ENCODE measurements around the gene C3orf38.
"Not testable (repeated sequence)": the region's sequence is repeated elsewhere in the genome, so short reads cannot be mapped to it uniquely, and the experiment has no call there.

The C3orf38 gene

DNA sequence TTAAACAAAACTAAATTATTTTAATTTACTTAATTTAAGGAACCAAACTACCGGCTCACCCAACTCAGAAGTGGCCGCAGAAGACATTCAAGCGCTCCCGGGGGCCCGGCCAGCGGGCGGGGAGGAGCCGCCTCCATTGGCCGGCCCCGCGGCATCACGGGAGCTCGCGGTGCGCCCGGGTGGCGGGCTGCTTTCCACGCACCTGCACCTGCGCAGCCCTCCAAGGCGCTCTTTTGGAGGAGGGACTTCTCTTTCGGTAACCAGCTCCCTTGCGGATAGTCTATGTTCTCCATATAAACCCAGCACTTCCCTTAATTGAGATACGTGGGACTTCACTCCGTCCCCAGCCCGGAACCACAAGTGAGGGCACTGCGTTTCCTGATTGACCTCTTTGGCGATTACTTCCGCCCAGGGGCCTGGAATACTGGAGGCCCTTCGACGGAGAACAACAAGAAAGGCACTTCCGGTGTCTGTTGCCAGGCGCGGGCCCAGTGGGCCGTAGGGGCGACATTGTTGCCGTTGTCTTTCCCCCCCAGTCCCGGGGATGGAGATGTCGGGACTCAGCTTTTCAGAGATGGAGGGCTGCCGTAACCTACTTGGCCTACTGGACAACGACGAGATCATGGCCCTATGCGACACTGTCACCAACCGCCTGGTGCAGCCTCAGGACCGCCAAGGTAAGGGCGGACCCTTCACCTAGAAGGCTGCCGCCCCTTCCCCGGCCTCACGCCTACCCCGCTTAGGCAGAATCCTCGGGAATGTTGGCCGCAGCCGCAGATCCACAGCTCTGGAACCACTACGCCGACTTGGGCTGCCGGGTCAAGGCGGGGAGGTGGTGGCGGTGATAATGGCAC lies at the start of gene C3orf38:
TSS of gene C3orf38 (plus strand) at position 451 of the 854 bp plus-strand sequence. CDS start at position 545, 94 bp downstream.
- peak; percentile 29 to 69 for DNase-seq (ENCODE audit: extremely low read depth in 1 of 2, low read depth in 1 of 2)

DNA sequence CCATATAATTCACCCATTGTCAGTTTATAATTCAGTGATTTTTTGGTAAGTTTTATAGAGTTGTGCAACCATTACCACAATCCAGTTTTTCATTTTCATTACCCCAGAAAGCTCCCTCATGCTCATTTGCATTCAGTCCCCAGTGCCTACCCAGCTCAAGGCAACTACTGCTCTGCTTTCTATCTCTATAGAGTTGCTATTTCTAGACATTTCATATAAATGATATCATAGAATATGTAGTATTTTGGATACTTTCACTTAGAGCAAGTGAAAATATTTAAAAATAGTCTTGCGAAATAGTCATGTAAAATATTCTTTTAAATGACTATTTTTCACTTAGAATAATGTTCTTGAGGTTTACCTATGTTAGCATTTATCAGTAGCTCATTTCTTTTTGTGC lies 48.6 kb upstream of the C3orf38 start:
- DNase-seq (ENCODE audit: extremely low read depth in 1 of 2, low read depth in 1 of 2): no peak

DNA sequence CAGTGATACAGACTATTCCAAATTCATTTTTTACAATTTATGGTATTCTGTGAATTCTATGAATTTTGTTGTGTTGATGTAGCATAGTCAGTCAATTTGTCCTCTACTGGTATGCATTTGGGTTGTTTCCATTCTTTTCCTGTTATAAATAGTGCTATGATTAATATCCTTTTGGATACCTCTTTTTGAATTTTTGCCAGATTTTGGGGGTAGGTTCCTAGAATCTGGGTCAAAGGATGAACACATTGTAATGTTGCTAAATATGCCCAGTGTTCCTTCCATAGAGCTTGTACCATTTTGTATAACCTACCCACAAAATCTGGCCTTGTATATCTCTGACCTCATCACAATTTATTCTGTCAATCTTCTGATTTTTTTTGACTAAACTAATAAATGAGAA lies 44.4 kb upstream of the C3orf38 start:
- no peak for DNase-seq (ENCODE audit: extremely low read depth in 1 of 2, low read depth in 1 of 2)

DNA sequence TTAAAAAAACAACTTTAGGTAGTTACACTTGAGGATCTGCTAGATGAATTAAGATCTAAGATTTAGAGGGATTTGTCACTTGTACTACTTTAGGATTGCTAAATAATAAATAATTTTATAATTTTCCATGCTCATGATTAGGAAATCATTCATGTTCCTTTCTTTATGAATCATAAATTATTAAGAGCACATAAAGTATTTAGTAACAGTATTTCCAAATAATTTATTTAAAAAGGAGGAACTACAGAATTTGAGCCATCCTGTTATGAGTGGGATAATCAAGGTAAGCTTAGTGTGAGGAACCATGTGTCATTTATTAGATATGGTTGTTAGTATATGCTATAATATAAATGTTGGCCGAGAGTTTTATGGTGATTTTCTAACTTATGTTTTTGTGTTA lies 37.5 kb upstream of the C3orf38 start:
- DNase-seq (ENCODE audit: extremely low read depth in 1 of 2, low read depth in 1 of 2): no peak

DNA sequence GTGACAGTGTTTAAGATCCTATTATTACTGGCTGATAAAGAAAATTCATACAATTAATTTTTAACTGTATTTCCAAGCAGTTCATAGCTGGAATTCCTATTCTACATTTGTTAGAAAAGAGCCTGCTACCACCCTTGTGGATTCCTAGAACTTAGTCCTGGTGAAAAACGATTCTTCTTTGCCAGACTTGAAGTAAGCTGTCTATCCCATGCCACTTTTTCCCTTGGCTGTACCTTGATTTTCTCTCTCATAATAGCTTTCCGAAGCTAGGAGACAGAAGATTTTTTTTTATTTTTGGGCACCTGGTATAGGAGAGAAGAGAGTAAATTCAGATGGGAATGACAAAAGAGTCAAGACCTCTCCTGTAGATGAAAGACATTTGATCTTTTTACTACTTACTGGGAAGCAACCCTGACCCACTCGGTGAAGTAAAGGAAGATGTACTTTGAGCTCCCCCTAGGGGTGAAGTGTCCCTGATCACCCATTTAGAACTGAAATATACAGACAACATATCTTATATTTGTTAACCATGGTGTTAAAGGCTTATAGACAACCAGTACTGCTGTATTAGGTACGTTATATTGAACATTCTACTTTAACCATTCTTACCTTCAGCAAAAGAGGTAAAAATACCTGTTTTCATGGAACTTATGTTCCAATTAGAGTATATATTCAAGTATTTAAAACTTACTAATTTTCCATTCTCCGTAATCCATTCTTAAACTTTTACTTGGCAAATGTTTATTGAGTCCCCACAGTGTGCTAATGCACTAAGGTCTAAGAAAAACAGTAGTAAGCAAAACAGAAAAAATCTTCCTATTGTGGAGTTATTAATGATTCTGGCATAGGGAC lies 36.2 kb upstream of the C3orf38 start:
- DNase-seq (ENCODE audit: extremely low read depth in 1 of 2, low read depth in 1 of 2): peak; percentile 11 to 16

DNA sequence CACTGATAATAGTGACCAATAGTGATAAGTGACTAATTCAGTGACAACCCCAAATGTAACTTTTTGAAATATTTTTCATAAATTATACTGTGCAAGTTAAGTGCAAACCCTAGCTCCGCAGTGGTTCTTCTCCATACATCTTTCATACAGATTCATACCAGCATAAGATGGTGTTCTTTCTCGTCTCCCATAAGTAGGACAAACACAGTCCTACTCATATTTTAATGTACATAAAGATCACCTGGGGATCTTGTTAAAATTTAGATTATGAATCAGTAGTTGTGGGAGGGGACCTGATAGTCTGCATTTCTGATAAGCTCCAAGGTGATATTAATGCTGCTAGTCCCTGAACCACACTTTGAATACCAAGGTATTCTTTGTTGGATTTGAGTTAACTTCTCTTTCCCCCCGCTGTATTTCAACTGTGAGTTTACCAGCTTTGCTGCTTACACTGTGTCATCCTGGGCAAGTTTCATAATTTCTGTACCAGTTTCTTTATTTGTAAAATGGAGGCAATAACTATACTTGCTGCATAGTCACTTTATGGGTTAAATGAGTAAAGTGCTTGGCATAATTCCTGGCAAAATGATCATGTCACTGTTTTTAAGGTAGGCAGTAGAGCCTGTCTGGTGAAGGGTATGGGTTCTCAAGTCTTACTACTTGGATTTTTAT lies 34.7 kb upstream of the C3orf38 start:
- no peak for DNase-seq (ENCODE audit: extremely low read depth in 1 of 2, low read depth in 1 of 2)

DNA sequence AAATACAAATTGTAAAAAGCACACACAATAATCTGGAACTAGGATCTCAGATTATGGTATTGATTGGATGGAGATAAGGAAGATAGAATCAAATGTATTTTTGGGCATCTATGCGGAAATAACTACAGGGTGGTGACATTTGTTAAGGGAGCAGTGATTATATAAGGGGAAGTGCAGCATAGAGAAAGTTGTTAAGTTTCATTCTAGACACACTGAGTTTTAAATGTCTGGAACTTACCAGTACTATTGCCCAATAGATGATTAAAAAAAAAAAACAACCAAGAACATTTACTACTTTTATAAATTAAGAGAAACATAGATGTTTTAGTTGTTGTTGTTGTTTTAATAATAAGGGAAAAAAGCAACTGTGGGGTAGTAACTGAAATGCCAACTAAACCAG lies 32.1 kb upstream of the C3orf38 start:
- no peak for DNase-seq (ENCODE audit: extremely low read depth in 1 of 2, low read depth in 1 of 2)

DNA sequence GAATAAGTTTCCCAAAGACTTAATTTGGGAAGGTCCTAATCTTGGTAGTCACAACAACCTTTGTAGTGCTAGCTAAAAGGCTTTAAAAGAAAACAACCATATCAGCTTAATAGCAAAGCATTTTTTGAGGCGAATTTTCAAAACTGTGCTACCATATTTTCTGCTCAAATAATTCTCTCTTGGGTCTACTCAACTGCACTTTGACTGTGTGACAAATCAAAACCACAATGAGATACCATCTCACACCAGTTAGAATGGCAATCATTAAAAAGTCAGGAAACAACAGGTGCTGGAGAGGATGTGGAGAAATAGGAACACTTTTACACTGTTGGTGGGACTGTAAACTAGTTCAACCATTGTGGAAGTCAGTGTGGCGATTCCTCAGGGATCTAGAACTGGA lies 31.2 kb upstream of the C3orf38 start:
- DNase-seq (ENCODE audit: extremely low read depth in 1 of 2, low read depth in 1 of 2): not testable (repeated sequence)

DNA sequence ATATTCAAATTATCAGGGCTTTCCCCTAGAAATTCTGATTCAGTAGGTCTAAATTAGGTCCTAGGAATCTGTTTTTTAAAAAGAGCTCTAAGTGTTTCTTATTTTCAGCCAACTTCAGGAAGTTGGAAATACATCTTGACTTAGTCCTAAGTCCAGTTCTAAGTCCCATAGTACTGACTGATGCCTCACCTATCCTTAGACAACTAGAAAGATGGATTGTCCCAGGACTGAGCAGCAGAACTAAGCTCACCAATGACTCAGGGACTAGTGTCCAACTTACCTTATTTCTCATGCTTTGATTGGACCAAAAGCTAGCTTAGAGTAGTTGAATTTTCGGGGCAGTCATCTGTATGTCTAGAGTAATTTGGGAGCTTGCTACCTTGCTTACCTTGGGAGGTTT lies 26.2 kb upstream of the C3orf38 start:
- DNase-seq (ENCODE audit: extremely low read depth in 1 of 2, low read depth in 1 of 2): no peak

DNA sequence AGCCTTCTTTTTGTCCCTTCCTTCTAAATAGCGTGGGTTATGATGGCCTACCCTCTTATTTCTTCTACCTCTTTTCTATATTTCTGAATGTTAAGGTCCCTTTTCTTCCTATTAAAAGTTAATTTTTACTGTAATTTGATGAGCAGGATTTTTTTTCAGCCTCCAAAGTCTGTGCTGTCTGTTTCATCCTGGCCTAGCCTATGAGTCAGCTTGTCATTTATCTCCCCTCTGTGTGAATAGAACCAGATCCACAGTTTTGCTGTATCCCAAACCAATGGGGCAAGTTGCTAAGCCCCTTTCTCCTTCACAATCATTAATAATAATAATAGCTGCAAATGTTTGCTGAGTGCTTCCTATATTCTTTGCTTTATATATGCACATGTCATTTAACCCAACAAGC lies 18.1 kb upstream of the C3orf38 start:
- DNase-seq (ENCODE audit: extremely low read depth in 1 of 2, low read depth in 1 of 2): no peak

DNA sequence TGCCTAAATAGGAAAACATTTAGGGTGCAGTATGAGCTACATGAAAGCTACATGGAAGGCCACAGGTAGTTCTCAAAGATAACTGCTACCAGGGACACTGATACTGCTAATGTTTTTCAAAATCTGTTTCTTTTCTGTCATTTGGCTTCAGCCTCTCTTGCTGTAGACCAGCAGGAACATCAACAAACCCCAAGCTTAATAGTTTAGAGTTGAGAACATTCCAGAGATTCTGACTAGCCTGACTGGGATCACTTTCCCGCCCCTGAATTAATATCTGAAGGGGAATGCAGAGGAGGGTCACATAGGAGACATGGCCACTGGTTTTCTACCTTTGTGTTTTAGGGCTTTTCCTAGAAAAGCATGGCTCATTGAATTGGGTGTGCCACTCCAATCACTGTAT lies 16.9 kb upstream of the C3orf38 start:
- no peak for DNase-seq (ENCODE audit: extremely low read depth in 1 of 2, low read depth in 1 of 2)

DNA sequence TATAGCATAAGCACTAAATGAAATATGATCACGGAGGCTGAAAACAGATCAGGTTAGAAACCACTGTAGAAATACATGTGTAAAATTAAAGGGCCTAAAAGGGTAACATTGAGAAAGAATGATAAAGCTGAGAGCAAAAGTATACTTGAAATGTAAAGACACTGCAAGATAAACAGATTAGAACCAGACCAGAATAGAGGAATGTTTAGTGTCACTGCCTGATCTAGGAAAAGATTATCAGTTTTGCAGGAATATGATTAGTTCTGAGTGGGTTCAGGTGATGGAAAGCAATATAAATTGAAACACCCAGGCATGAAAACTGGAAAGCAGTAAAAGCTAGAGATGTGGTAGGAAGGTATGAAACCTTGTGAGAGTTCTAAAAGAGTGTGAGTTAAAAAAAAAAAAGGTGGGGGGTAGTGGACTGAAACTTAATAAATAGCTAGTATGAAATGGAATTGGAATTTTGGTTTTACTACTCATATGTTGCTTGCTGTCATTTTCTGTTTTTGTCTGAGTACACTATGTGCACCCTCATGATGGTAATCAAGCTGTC lies 16.0 kb upstream of the C3orf38 start:
- no peak for DNase-seq (ENCODE audit: extremely low read depth in 1 of 2, low read depth in 1 of 2)

DNA sequence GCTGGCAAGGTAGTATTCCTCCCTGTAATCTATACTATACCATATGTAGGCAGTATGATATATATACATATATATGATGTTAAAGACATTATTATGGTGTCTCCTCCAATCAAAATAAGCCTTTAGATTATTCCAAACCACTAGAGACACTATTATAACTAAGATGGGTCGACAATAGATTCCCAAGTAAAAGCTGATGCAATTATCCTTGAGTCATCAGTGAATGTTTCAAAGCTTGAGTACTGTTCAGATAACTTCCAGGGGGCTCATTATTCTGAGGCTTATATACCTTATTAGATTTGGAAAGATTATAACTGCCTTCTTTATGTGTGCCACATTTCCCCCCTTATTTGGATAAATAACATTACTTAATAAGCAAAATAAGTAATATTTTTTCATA lies 11.9 kb upstream of the C3orf38 start:
- DNase-seq (ENCODE audit: extremely low read depth in 1 of 2, low read depth in 1 of 2): no peak

DNA sequence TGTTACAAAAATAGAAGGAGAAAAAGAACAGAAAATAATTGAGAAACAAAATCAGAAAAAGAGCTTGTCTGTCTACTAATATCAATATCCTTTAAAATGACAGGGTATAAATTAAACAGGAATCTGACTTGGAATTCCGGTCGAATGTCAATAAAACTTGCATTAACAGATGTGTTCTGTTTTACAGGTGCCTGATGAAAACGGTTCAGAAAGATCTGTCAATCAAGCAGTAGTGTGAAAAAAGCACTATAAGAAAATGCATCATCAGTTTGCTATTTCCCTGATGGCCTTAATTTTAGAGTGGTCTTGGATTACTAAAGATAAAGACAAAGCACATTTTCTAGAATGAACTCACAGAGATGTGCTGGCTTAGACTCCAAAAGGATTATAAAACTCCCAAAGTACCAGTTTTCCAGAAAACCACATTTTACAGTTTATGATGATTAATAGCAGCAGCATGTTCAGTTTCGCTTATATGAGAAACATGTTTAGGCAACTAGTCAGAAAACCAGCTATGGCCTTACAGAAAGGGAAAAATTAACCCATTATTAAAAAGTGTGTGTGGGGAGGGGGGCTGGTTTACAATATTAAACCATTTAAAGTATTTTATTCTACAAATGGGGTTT lies 8.2 kb upstream of the C3orf38 start:
- DNase-seq (ENCODE audit: extremely low read depth in 1 of 2, low read depth in 1 of 2): no peak

DNA sequence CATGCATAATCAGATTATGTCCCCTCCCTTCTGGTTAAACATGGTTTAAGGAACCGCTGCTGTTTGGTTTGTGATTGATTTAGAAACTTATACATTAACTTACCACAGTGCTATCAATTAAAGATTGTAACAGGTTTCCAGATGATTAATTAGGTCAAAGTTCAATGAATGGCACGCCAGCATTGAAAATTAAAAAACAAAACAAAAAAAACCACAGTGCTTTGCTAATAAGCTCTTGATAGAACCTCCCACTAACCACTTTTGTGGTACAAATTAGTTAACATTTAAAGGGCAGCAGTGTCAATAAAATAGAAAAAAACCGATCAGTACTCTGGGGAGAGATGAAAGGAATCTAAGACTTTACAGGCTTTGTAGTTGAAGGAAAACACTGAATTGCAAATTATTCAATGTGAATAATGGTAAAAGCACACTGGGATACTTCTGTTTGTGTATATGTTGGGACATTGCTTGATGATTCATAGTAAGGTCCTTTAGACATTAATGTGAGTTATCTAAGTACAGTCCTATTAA lies 7.6 kb upstream of the C3orf38 start:
- DNase-seq (ENCODE audit: extremely low read depth in 1 of 2, low read depth in 1 of 2): no peak

DNA sequence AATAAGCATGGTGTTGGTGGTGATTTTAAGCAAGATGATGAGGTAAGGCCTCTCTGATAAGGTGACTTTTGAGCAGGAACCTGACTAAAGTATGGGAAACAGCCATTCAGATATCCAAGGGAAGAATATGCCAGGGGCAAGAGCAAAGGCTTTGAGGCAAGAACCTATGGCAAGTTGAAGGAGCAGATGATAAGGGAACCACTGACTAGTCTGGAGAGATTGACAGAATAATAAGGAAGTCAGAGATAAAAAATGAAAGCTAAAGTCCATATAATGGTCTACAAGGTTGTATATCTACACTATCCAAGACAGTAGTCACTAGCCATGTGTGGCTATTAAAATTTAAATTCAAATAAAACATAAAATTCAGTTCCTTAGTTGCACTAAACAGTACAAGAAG lies 2.5 kb upstream of the C3orf38 start:
- DNase-seq (ENCODE audit: extremely low read depth in 1 of 2, low read depth in 1 of 2): no peak

DNA sequence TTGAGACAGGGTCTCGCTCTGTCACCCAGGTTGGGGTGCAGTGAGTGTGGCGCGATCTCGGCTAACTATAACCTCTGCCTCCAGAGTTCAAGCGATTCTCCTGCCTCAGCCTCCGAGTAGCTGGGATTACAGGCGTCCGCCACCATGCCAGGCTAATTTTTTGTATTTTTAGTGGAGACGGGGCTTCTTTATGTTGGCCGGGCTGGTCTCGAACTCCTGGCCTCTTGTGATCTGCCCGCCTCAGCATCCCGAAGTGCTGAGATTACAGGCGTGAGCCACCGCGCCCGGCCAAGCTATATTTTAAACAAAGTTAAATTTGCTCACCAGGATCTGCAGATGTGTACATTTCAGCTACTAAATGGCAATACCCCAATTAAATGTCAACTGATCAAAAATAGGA lies 1.1 kb upstream of the C3orf38 start:
- no peak for DNase-seq (ENCODE audit: extremely low read depth in 1 of 2, low read depth in 1 of 2)

DNA sequence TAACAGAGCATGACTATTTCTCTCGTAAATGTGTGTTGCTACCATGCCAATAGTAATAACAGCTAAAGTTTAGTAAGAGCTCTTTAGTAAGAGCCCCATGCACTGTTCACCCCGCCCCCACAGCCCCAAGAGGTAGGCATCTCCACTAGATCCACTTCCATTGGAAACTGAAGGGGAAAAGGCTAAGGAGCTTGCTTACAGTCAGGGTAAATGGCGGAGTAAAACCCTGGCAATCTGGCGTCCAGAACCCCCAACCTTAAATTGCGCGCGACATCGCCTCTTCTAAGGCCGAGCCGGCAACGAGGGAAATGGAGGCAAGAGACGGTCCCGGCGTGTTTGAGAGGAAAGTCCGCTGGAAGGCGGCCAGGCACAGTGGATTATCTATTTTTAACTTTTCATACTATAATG lies 654 bp upstream of the C3orf38 start:
- DNase-seq (ENCODE audit: extremely low read depth in 1 of 2, low read depth in 1 of 2): no peak

DNA sequence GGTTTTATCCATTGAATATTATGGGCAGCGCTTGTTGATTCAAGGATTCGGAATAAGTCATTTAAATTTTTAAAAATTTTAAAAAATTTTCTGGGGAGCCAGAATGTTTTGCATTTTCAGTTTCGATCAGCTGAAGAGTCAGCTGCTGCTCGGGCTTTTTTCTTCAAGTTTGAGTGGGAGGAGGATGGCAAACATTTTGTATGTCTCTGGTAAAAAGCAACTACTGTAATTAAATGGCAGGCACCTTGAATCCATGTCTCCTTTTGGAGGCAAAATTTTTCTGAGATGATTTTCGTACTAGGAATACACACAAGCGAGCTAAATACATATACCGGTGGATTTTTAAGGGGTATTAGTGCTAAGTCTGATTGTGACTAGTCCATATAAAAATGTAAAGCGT lies 612 bp downstream of the C3orf38 start:
- no peak for DNase-seq (ENCODE audit: extremely low read depth in 1 of 2, low read depth in 1 of 2)

DNA sequence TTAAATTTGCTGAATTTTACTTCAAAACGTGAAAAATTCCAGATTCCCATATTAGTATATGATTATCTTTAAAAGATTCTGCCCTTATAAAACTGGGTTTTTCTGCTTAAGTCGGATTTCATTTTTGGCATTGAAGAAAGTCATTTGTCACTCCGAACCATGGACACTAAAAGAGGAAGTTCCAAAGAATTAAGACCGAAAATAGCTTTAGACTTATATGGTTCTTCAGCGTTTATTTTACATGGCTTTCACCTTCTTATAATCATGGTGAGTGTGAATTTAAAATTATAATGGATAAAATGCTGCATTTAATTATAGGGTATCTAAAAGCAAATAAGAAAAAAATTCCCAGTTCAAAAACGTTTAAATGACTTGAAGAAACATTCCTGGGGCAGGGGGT lies 1.0 kb downstream of the C3orf38 start:
- DNase-seq (ENCODE audit: extremely low read depth in 1 of 2, low read depth in 1 of 2): no peak
